SK-N-SH treated with all-trans-retinoic acid at 6 μM for 48 hours (cell line): ENCODE results near the gene TMEM127.
"Not testable (repeated sequence)": the region's sequence is repeated elsewhere in the genome, so short reads cannot be mapped to it uniquely, and the experiment has no call there.

ENCODE experiments used
- ATAC-seq: fragments of 200-7000 bp; cut with Tn5 transposase; 3 replicates; pipeline ENCODE4 v1.9.1; 2020; ENCODE audit warnings: mild to moderate bottlenecking, moderate library complexity
- ARNTL ChIP-seq: fragments of 450-650 bp; formaldehyde crosslinking; IDR thresholded peaks from 2 replicates; pipeline ENCODE4 v1.5.0; 2020; ENCODE audit warnings: low read depth, mild to moderate bottlenecking, moderate library complexity, borderline replicate concordance
- BACH2 ChIP-seq: fragments of 250-450 bp; sonication (Bioruptor Pico); IDR thresholded peaks from 2 replicates; pipeline ENCODE4 v1.9.0; 2021; ENCODE audit warnings: mild to moderate bottlenecking, borderline replicate concordance
- CSDC2 ChIP-seq: fragments of 250-450 bp; sonication (Bioruptor Pico); IDR thresholded peaks from 2 replicates; pipeline ENCODE4 v1.5.0; 2020; ENCODE audit warnings: mild to moderate bottlenecking, moderate library complexity
- ESRRG ChIP-seq: fragments of 250-450 bp; sonication (Bioruptor Pico); IDR thresholded peaks from 2 replicates; pipeline ENCODE4 v1.6.1; 2021; ENCODE audit warnings: mild to moderate bottlenecking
- GLIS3 ChIP-seq: fragments of 250-450 bp; sonication (Bioruptor Pico); IDR thresholded peaks from 2 replicates; pipeline ENCODE4 v1.5.0; 2020; ENCODE audit warnings: mild to moderate bottlenecking, moderate library complexity
- ISL1 ChIP-seq: fragments of 250-450 bp; sonication (Bioruptor Pico); IDR thresholded peaks from 2 replicates; pipeline ENCODE4 v2.1.2; 2022; ENCODE audit warnings: mild to moderate bottlenecking, moderate library complexity
- OSR1 ChIP-seq: fragments of 250-450 bp; sonication (Bioruptor Pico); IDR thresholded peaks from 2 replicates; pipeline ENCODE4 v1.8.0; 2022; ENCODE audit warnings: moderate library complexity, mild to moderate bottlenecking, inconsistent platforms
- PPARA ChIP-seq: fragments of 250-450 bp; sonication (Bioruptor Pico); IDR thresholded peaks from 2 replicates; pipeline ENCODE4 v1.5.0; 2020; ENCODE audit warnings: mild to moderate bottlenecking, borderline replicate concordance
- RARB ChIP-seq: fragments of 250-450 bp; sonication (Bioruptor Pico); IDR thresholded peaks from 2 replicates; pipeline ENCODE4 v1.8.0; 2021; ENCODE audit warnings: mild to moderate bottlenecking, moderate library complexity
- SNAI2 ChIP-seq: fragments of 250-450 bp; sonication (Bioruptor Pico); IDR thresholded peaks from 2 replicates; pipeline ENCODE4 v1.5.0; 2020; ENCODE audit warnings: mild to moderate bottlenecking, moderate library complexity
- TCF4 ChIP-seq: fragments of 250-450 bp; sonication (Bioruptor Pico); IDR thresholded peaks from 2 replicates; pipeline ENCODE4 v1.8.0; 2021; ENCODE audit warnings: mild to moderate bottlenecking, moderate library complexity, borderline replicate concordance
- TOX ChIP-seq: fragments of 250-450 bp; sonication (Bioruptor Pico); IDR thresholded peaks from 2 replicates; pipeline ENCODE4 v1.8.0; 2021; ENCODE audit warnings: mild to moderate bottlenecking, moderate library complexity, borderline replicate concordance
- ZC3H10 ChIP-seq: fragments of 250-450 bp; sonication (Bioruptor Pico); IDR thresholded peaks from 2 replicates; pipeline ENCODE4 v1.5.1; 2021; ENCODE audit warnings: mild to moderate bottlenecking, moderate library complexity
- ZFP3 ChIP-seq: fragments of 250-450 bp; sonication (Bioruptor Pico); IDR thresholded peaks from 2 replicates; pipeline ENCODE4 v1.5.0; 2020; ENCODE audit warnings: mild to moderate bottlenecking, moderate library complexity
- ZFP30 ChIP-seq: fragments of 450-650 bp; formaldehyde crosslinking; IDR thresholded peaks from 2 replicates; pipeline ENCODE4 v1.5.0; 2022; ENCODE audit warnings: mild to moderate bottlenecking, moderate library complexity
- ZNF565 ChIP-seq: fragments of 450-650 bp; formaldehyde crosslinking; conservative IDR thresholded peaks from 2 replicates; pipeline ENCODE4 v1.5.0; 2020; ENCODE audit warnings: low read depth, mild to moderate bottlenecking, moderate library complexity
- ZNF70 ChIP-seq: fragments of 450-650 bp; formaldehyde crosslinking; IDR thresholded peaks from 2 replicates; pipeline ENCODE4 v1.5.0; 2020; ENCODE audit warnings: mild to moderate bottlenecking, moderate library complexity
- ZNF8 ChIP-seq: fragments of 450-650 bp; formaldehyde crosslinking; IDR thresholded peaks from 2 replicates; pipeline ENCODE4 v1.5.0; 2020; ENCODE audit warnings: mild to moderate bottlenecking, moderate library complexity
- TF ChIP-seq, protein P1 (sequence below): fragments of 250-450 bp; sonication (Bioruptor Pico); IDR thresholded peaks from 2 replicates; pipeline ENCODE4 v1.5.1; 2021; ENCODE audit warnings: mild to moderate bottlenecking, moderate library complexity
- TF ChIP-seq, protein P2 (sequence below): fragments of 250-450 bp; sonication (Bioruptor Pico); IDR thresholded peaks from 2 replicates; pipeline ENCODE4 v1.5.1; 2020; ENCODE audit warnings: low read depth, mild to moderate bottlenecking, moderate library complexity
- TF ChIP-seq, protein P3 (sequence below): fragments of 250-450 bp; sonication (Bioruptor Pico); IDR thresholded peaks from 2 replicates; pipeline ENCODE4 v1.5.0; 2020; ENCODE audit warnings: mild to moderate bottlenecking, moderate library complexity
- TF ChIP-seq, protein P4 (sequence below): fragments of 250-450 bp; sonication (Bioruptor Pico); IDR thresholded peaks from 2 replicates; pipeline ENCODE4 v1.8.0; 2020; ENCODE audit warnings: mild to moderate bottlenecking, moderate library complexity, borderline replicate concordance

TMEM127 gene

DNA sequence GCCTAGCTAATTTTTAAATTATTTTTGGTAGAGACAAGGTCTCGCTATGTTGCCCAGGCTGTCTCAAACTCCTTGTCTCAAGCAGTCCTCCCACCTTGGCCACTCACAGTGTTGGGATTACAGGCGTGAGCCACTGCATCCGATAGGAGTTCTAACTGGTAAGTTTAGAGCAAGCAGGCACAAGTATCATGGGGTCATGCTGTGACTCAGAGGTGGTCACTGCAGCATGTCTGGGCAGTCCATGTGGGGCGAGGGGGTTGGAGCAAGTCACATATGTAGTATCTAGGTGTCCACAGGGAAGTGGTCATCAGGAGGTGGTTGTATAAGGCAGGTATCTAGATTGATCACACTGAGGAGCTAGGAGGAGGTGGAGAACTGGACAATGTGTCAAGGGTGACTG is 34.5 kb downstream of the TMEM127 start:
- TF ChIP-seq BACH2 (CRISPR knock-in tag) (no peak), OSR1 (CRISPR knock-in tag) (no peak), TOX (CRISPR knock-in tag) (no peak), ZNF70 (CRISPR knock-in tag) (no peak), ZFP3 (CRISPR knock-in tag) (no peak), SNAI2 (no peak), ZC3H10 (CRISPR knock-in tag) (no peak), TCF4 (CRISPR knock-in tag) (no peak), ZNF8 (no peak), PPARA (CRISPR knock-in tag) (no peak), ARNTL (no peak), ESRRG (CRISPR knock-in tag) (no peak), ISL1 (CRISPR knock-in tag) (no peak), ZNF565 (CRISPR knock-in tag) (no peak), GLIS3 (CRISPR knock-in tag) (no peak)
- TF ChIP-seq, protein P1, sequence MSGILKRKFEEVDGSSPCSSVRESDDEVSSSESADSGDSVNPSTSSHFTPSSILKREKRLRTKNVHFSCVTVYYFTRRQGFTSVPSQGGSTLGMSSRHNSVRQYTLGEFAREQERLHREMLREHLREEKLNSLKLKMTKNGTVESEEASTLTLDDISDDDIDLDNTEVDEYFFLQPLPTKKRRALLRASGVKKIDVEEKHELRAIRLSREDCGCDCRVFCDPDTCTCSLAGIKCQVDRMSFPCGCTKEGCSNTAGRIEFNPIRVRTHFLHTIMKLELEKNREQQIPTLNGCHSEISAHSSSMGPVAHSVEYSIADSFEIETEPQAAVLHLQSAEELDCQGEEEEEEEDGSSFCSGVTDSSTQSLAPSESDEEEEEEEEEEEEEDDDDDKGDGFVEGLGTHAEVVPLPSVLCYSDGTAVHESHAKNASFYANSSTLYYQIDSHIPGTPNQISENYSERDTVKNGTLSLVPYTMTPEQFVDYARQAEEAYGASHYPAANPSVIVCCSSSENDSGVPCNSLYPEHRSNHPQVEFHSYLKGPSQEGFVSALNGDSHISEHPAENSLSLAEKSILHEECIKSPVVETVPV = no peak
- TF ChIP-seq, protein P2, sequence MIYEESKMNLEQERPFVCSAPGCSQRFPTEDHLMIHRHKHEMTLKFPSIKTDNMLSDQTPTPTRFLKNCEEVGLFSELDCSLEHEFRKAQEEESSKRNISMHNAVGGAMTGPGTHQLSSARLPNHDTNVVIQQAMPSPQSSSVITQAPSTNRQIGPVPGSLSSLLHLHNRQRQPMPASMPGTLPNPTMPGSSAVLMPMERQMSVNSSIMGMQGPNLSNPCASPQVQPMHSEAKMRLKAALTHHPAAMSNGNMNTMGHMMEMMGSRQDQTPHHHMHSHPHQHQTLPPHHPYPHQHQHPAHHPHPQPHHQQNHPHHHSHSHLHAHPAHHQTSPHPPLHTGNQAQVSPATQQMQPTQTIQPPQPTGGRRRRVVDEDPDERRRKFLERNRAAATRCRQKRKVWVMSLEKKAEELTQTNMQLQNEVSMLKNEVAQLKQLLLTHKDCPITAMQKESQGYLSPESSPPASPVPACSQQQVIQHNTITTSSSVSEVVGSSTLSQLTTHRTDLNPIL (CRISPR knock-in tag) = no peak
- TF ChIP-seq, protein P3, sequence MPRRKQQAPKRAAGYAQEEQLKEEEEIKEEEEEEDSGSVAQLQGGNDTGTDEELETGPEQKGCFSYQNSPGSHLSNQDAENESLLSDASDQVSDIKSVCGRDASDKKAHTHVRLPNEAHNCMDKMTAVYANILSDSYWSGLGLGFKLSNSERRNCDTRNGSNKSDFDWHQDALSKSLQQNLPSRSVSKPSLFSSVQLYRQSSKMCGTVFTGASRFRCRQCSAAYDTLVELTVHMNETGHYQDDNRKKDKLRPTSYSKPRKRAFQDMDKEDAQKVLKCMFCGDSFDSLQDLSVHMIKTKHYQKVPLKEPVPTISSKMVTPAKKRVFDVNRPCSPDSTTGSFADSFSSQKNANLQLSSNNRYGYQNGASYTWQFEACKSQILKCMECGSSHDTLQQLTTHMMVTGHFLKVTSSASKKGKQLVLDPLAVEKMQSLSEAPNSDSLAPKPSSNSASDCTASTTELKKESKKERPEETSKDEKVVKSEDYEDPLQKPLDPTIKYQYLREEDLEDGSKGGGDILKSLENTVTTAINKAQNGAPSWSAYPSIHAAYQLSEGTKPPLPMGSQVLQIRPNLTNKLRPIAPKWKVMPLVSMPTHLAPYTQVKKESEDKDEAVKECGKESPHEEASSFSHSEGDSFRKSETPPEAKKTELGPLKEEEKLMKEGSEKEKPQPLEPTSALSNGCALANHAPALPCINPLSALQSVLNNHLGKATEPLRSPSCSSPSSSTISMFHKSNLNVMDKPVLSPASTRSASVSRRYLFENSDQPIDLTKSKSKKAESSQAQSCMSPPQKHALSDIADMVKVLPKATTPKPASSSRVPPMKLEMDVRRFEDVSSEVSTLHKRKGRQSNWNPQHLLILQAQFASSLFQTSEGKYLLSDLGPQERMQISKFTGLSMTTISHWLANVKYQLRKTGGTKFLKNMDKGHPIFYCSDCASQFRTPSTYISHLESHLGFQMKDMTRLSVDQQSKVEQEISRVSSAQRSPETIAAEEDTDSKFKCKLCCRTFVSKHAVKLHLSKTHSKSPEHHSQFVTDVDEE (CRISPR knock-in tag) = no peak

DNA sequence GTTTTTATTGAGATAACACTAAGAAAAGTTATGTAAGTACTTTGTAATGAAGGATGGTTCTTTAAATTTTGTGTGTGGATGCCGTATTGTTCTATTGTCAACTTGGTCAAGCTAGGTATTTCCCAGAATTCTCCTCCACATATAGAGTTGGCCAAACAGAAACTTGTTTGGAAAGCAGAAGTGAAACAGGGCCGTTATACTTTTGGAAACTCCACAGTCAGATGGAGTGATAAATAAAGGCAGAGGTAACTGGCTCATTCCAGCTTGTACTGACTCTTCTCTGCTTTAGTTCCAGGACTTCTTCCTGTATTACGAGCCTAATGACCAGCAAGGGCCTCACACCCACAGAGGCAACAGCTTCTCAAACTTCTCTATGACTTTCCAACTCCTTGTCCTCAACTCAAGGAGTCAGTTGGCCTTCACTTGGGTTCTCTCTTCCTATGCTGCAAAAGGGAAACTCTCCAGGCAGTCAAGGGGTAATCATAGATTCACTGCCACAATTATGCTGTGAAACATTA is 40.7 kb downstream of the TMEM127 start:
- TF ChIP-seq ZNF565 (CRISPR knock-in tag) = no peak
- TF ChIP-seq, protein P2 (CRISPR knock-in tag) = no peak
- TF ChIP-seq ZNF70 (CRISPR knock-in tag) = no peak
- TF ChIP-seq TCF4 (CRISPR knock-in tag) = no peak
- no peak for TF ChIP-seq BACH2 (CRISPR knock-in tag)
- TF ChIP-seq ISL1 (CRISPR knock-in tag) = no peak
- no peak for TF ChIP-seq CSDC2 (CRISPR knock-in tag)
- TF ChIP-seq RARB = no peak
- TF ChIP-seq, protein P1 = no peak
- TF ChIP-seq, protein P4, sequence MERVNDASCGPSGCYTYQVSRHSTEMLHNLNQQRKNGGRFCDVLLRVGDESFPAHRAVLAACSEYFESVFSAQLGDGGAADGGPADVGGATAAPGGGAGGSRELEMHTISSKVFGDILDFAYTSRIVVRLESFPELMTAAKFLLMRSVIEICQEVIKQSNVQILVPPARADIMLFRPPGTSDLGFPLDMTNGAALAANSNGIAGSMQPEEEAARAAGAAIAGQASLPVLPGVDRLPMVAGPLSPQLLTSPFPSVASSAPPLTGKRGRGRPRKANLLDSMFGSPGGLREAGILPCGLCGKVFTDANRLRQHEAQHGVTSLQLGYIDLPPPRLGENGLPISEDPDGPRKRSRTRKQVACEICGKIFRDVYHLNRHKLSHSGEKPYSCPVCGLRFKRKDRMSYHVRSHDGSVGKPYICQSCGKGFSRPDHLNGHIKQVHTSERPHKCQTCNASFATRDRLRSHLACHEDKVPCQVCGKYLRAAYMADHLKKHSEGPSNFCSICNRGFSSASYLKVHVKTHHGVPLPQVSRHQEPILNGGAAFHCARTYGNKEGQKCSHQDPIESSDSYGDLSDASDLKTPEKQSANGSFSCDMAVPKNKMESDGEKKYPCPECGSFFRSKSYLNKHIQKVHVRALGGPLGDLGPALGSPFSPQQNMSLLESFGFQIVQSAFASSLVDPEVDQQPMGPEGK (CRISPR knock-in tag) = no peak
- no peak for TF ChIP-seq PPARA (CRISPR knock-in tag)
- TF ChIP-seq ZC3H10 (CRISPR knock-in tag) = no peak
- TF ChIP-seq TOX (CRISPR knock-in tag) = no peak
- no peak for TF ChIP-seq ZFP30
- no peak for TF ChIP-seq SNAI2
- no peak for TF ChIP-seq GLIS3 (CRISPR knock-in tag)
- TF ChIP-seq ZFP3 (CRISPR knock-in tag) = no peak
- no peak for TF ChIP-seq OSR1 (CRISPR knock-in tag)
- ATAC-seq = no peak

More for the DNA sequence above, 34.5 kb downstream of the TMEM127 start:
- no peak for ATAC-seq

DNA sequence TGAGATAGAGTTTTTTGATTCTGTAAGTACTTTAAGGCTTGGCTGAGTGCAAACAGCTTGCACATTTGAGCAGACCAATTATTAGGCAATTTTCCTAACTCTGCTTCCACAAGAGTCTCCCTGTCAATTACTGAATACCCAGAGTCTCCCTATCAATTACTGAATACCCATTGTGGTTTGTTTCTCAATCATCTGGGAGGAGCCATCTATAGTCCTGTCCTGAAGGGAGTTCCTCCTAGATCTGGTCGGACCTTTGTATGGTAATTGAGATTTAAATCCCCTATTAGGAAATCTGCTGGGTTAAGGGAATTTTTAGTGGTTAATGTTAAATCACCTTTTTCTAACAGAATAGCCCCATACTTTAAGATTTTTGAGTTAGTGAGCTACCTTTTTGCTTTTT is 44.7 kb downstream of the TMEM127 start:
- not testable (repeated sequence) for ATAC-seq

DNA sequence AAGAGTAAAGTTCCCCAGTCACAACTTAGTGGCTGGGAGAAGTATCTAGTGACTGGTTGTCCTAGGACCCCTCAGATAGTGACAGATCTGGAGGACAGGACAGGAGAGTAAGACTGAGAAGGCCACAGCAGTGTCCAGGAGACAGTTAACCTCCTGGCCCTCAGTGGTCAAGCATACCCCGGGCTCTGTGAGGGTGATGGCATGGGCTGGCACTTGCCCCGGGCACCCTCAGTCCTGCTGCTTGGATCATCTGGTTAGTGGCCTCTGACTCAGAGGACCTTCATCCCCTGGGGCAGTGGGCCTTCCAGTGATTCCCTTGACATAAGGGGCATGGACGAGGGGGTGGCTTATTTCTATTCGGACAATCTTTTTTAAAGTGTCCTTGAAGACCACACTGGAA is 45.8 kb downstream of the TMEM127 start:
- ATAC-seq = not testable (repeated sequence)
